Neural progenitor cell (in vitro differentiated cells): ENCODE results near the gene CCDC78.

Experiments used
- EZH2 ChIP-seq: fragments of 200-600 bp; sonication (generic); IDR thresholded peaks from 2 replicates; pipeline ENCODE4 v1.6.1; 2017; ENCODE audit warnings: antibody characterized with exemption, mild to moderate bottlenecking, moderate library complexity
- TF ChIP-seq, protein P1 (sequence below): fragments of 200-600 bp; sonication (generic); IDR thresholded peaks from 2 replicates; pipeline ENCODE4 v1.5.1; 2017; ENCODE audit warnings: antibody characterized with exemption, mild to moderate bottlenecking

DNA sequence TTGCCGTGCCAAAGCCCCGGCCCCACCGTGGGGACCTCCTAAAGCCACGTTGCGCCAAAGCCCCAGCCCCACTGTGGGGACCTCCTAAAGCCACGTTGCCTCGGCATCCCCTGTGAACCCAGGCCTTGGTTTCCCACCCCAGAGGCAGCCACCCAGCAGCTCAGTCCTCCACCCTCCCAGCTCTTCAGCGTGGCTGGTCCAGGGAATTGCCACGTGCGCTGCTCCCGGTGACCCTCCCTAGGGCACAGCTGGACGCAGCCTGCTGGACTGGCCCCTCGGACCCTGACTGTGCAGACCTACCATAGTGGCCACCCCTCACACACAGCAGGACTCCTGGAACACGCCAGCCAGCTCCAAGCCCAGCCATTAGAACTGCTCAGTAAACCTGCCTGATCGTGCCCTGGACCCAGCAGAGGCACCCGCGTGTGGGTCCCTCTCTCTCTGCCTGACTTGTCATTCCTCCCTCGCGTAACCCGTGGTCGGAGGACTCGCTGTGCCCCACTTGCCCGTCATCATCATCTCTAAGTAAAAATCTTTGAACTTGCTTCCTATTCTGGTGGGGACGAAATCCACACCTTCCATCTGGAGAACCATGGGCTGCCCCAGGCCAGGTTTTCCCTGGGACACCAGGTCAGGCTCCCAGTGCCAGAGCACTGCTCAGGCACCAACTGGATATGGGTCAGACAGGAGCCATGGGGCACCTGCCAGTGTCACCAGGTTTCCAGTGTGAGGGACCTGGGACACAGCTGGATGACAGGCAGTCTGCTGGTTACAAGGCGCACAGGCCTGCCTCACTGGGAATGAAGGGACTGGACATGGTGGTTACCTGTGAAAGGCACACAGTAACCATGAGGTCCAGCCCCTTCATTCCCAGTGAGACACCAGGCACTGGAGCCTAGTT, 9.0 kb upstream of the CCDC78 start:
- no peak for TF ChIP-seq EZH2
- TF ChIP-seq, protein P1, sequence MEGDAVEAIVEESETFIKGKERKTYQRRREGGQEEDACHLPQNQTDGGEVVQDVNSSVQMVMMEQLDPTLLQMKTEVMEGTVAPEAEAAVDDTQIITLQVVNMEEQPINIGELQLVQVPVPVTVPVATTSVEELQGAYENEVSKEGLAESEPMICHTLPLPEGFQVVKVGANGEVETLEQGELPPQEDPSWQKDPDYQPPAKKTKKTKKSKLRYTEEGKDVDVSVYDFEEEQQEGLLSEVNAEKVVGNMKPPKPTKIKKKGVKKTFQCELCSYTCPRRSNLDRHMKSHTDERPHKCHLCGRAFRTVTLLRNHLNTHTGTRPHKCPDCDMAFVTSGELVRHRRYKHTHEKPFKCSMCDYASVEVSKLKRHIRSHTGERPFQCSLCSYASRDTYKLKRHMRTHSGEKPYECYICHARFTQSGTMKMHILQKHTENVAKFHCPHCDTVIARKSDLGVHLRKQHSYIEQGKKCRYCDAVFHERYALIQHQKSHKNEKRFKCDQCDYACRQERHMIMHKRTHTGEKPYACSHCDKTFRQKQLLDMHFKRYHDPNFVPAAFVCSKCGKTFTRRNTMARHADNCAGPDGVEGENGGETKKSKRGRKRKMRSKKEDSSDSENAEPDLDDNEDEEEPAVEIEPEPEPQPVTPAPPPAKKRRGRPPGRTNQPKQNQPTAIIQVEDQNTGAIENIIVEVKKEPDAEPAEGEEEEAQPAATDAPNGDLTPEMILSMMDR = no peak
